GM12892 (cell line): ENCODE data around the gene FANCL.
"Not testable (repeated sequence)": the region's sequence is repeated elsewhere in the genome, so short reads cannot be mapped to it uniquely, and the experiment has no call there.

ENCODE experiments used
- DNase-seq: peaks from one replicate; pipeline ENCODE4 v3.0.0; 2011; ENCODE audit not compliant: insufficient read length
- FAIRE-seq: peaks from 2 replicates; lab custom pipeline; 2011; peaks lifted over from hg19 to GRCh38; lab: Jason Lieb, UNC
- POLR2A ChIP-seq: IDR thresholded peaks from 2 replicates; pipeline ENCODE4 v1.6.1; 2011; ENCODE audit warnings: low read depth, low read length, control low read depth
- POLR2AphosphoS5 ChIP-seq: IDR thresholded peaks from 2 replicates; pipeline ENCODE4 v1.6.1; 2011; ENCODE audit warnings: low read depth, low read length, control low read depth
- TAF1 ChIP-seq: IDR thresholded peaks from 2 replicates; pipeline ENCODE4 v1.6.1; 2011; ENCODE audit warnings: low read depth, mild to moderate bottlenecking, control low read depth, low read length, borderline replicate concordance

The FANCL gene

GRCh38 chr2:58237741-58238140 lies 3.4 kb downstream of the FANCL start:
- TF ChIP-seq TAF1, result no peak
- no peak for TF ChIP-seq POLR2AphosphoS5
- TF ChIP-seq POLR2A, result no peak
- DNase-seq (no peak), FAIRE-seq (peak; percentile 50)

- DNase-seq (no peak), FAIRE-seq (no peak)
- no peak for TF ChIP-seq POLR2A
- no peak for TF ChIP-seq POLR2AphosphoS5
- no peak for TF ChIP-seq TAF1
Measured at GRCh38 chr2:58235984-58236383, 5.1 kb downstream of the FANCL start.

- TF ChIP-seq POLR2AphosphoS5, result no peak
- TF ChIP-seq TAF1, result no peak
- no peak for TF ChIP-seq POLR2A
- DNase-seq (no peak), FAIRE-seq (peak; percentile 46)
Measured at GRCh38 chr2:58235170-58235569, 6.0 kb downstream of the FANCL start.

GRCh38 chr2:58228299-58228698 lies 12.8 kb downstream of the FANCL start:
- no peak for TF ChIP-seq POLR2AphosphoS5
- TF ChIP-seq TAF1, result no peak
- no peak for TF ChIP-seq POLR2A
- DNase-seq (no peak), FAIRE-seq (no peak)

GRCh38 chr2:58227171-58227917 lies 13.8 kb downstream of the FANCL start:
- FAIRE-seq (no peak), DNase-seq (no peak)
- TF ChIP-seq TAF1, result no peak
- no peak for TF ChIP-seq POLR2AphosphoS5

GRCh38 chr2:58221909-58222308 lies 19.2 kb downstream of the FANCL start:
- no peak for TF ChIP-seq POLR2A
- no peak for TF ChIP-seq TAF1
- no peak for TF ChIP-seq POLR2AphosphoS5
- DNase-seq (no peak), FAIRE-seq (no peak)

- FAIRE-seq (no peak), DNase-seq (no peak)
- TF ChIP-seq TAF1 (no peak), POLR2AphosphoS5 (no peak)
Measured at GRCh38 chr2:58215429-58215828, 25.7 kb downstream of the FANCL start.

GRCh38 chr2:58210951-58211568 lies 30.1 kb downstream of the FANCL start:
- not testable (repeated sequence) for DNase-seq, FAIRE-seq

GRCh38 chr2:58207189-58207588 lies 33.9 kb downstream of the FANCL start:
- TF ChIP-seq POLR2AphosphoS5 (no peak), POLR2A (no peak)
- FAIRE-seq (no peak), DNase-seq (no peak)

GRCh38 chr2:58206785-58207184 lies 34.3 kb downstream of the FANCL start:
- TF ChIP-seq POLR2AphosphoS5 (no peak), TAF1 (no peak), POLR2A (no peak)
- DNase-seq (no peak), FAIRE-seq (no peak)

GRCh38 chr2:58204195-58204959 lies 36.7 kb downstream of the FANCL start:
- no peak for FAIRE-seq

GRCh38 chr2:58203018-58203417 lies 38.1 kb downstream of the FANCL start:
- FAIRE-seq, result no peak
- TF ChIP-seq TAF1, result no peak
- TF ChIP-seq POLR2AphosphoS5, result no peak
- TF ChIP-seq POLR2A, result no peak
- DNase-seq, result no peak

More at GRCh38 chr2:58204195-58204959, 36.7 kb downstream of the FANCL start:
- TF ChIP-seq POLR2A, result no peak
- no peak for TF ChIP-seq POLR2AphosphoS5
- TF ChIP-seq TAF1, result no peak
- DNase-seq, result no peak
